CD4-positive, alpha-beta T cell (primary cell): ENCODE results near the gene IFI30. TPM values are rescaled to one million over a fixed set of nuclear protein-coding genes. Genes with fewer than 3 reads are reported as not detected.
A peak's percentile ranks its signal among the peaks of the same experiment; 100 is the strongest.
"Not testable (repeated sequence)": the region's sequence is repeated elsewhere in the genome, so short reads cannot be mapped to it uniquely, and the experiment has no call there.

ENCODE experiments used
- ATAC-seq: fragments of 200-7000 bp; cut with Tn5 transposase; one replicate; pipeline ENCODE4 v1.10.0; 2022; ENCODE audit warnings: mild to moderate bottlenecking; ENCODE audit not compliant: poor library complexity
- CTCF ChIA-PET: fragments of 350-600 bp; sonication (Branson Sonifier 250); formaldehyde crosslinking; loops from one replicate; lab custom pipeline; 2021; ENCODE audit warnings: antibody characterized with exemption, inconsistent platforms; lab: Charles Lee
- POLR2A ChIA-PET: fragments of 350-600 bp; sonication (Branson Sonifier 250); formaldehyde crosslinking; loops from one replicate; lab custom pipeline; 2021; ENCODE audit warnings: antibody characterized with exemption, inconsistent platforms; lab: Charles Lee
- DNase-seq, 14 experiments: peaks; one replicate each; pipeline ENCODE4 v3.0.0-alpha.2; 2013 to 2020; ENCODE audit warnings: mixed read lengths in 2 of 14
- H3K27ac ChIP-seq, 2 donors: one replicate each; pipeline versions ENCODE4 v1.5.1 to v1.7.0; 2013; ENCODE audit warnings: low read length in 2 of 2, low read depth in 1 of 2, mild to moderate bottlenecking in 1 of 2
- H3K27me3 ChIP-seq, 2 experiments: 1 replicate in 1 of 2; 2 replicates in 1 of 2; pipeline versions ENCODE4 v1.6.1 to v1.7.0; 2013; ENCODE audit warnings: low read length in 2 of 2, control low read depth in 1 of 2, mild to moderate bottlenecking in 1 of 2, moderate library complexity in 1 of 2; ENCODE audit not compliant: insufficient read depth in 2 of 2, control insufficient read depth in 1 of 2
- H3K36me3 ChIP-seq: one replicate; pipeline ENCODE4 v1.6.1; 2013; ENCODE audit warnings: low read length, control low read depth; ENCODE audit not compliant: insufficient read depth
- H3K4me1 ChIP-seq: one replicate; pipeline ENCODE4 v1.6.1; 2013; ENCODE audit warnings: low read length, control low read depth; ENCODE audit not compliant: insufficient read depth
- H3K4me3 ChIP-seq: one replicate; pipeline ENCODE4 v1.5.1; 2013; ENCODE audit warnings: mild to moderate bottlenecking, low read length, moderate library complexity
- H3K9me3 ChIP-seq, 2 experiments: 1 replicate in 1 of 2; 2 replicates in 1 of 2; pipeline versions ENCODE4 v1.6.1 to v1.7.0; 2013; ENCODE audit warnings: low read length in 2 of 2, mild to moderate bottlenecking in 2 of 2, control low read depth in 1 of 2, moderate library complexity in 1 of 2; ENCODE audit not compliant: control insufficient read depth in 1 of 2, insufficient read depth in 1 of 2
- H3K27ac Mint-ChIP-seq: one replicate; pipeline ENCODE4 v1.8.0; 2020; ENCODE audit warnings: mixed read lengths
- H3K27me3 Mint-ChIP-seq: one replicate; pipeline ENCODE4 v1.8.0; 2021; ENCODE audit warnings: mixed read lengths
- H3K36me3 Mint-ChIP-seq: one replicate; pipeline ENCODE4 v1.8.0; 2021; ENCODE audit warnings: low read depth, mixed read lengths
- H3K4me1 Mint-ChIP-seq: one replicate; pipeline ENCODE4 v1.8.0; 2021; ENCODE audit warnings: low read depth, mixed read lengths
- H3K4me3 Mint-ChIP-seq: one replicate; pipeline ENCODE4 v1.8.0; 2020; ENCODE audit warnings: mild to moderate bottlenecking, mixed read lengths
- H3K9me3 Mint-ChIP-seq: one replicate; pipeline ENCODE4 v1.8.0; 2020; ENCODE audit warnings: mixed read lengths
- intact Hi-C, 2 experiments: fragments of 100-400 bp; cut with DNase I in 1 of 2; cut with micrococcal nuclease in 1 of 2; formaldehyde crosslinking; loops; one replicate each; pipeline versions ENCODE4 v1.15.1 to v1.9.0; 2023 to 2025; cut with DNase I, micrococcal nuclease
- total RNA-seq, 174 experiments: library from RNA in 2 of 174; stranded (reverse) in 2 of 174; gene quantifications; one replicate each; pipeline ENCODE4 v1.2.3 and lab custom pipeline; 2021 to 2026
- TF ChIP-seq, protein P1 (sequence below): fragments of 200-600 bp; IDR thresholded peaks from one replicate; pipeline ENCODE4 v1.8.0; 2022; ENCODE audit warnings: antibody characterized with exemption, mild to moderate bottlenecking

The IFI30 gene
- total RNA-seq, 2 experiments from 2014 or later = 10.6 to 10.7 TPM

DNA sequence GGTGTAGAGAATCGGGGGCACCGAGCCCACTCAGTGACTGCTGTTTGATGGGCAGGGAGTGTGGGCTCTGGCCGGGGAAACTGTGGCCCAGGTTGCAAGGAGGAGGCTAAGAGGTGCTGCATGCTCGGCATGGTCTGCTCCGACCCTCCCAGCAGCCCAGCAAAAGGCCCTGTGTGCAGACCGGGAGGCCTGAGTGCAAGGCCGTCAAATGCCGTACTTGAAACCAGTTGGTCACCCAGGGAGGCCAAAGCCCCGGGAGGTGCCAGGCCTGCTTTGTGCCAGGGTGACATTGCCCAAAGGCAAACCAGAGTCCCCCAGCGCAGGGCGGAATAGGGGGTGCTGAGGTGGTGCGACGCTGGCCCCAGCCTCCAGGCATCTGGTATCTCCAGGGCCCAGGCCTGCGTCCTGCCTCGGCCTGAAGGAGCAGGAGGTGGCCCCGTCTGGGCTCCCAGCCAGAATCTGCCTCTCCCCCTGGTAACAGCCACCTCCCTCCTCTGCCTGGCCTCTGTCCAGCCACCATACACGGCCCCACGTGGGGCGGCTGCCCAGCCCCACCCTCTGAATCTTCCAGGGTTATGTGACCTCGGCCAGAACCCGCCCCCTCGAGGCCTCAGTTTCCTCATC lies 16.7 kb upstream of the IFI30 start:
- ChIA-PET POLR2A (interaction anchor here (1.0 kb wide), 1 partner anchor 41 kb away, joined by 3 read pairs; no protein-coding TSS in a partner anchor), CTCF (no interaction called here)
- Mint-ChIP-seq H3K27me3 (no peaks in the 10 kb centered on the region), H3K4me1 (peaks cover 30% of the 10 kb centered on the region), H3K4me3 (no peak overlapping the region), H3K27ac (no peak overlapping the region), H3K9me3 (no peaks in the 10 kb centered on the region), H3K36me3 (peaks cover 19% of the 10 kb centered on the region)
- H3K36me3 ChIP-seq = peaks cover 12% of the 10 kb centered on the region
- intact Hi-C loops = no loop called here
- ATAC-seq = no peak
- H3K27ac ChIP-seq = no peak overlapping the region
- peak in 1 of 14 experiments; percentile 36 for DNase-seq
- no peak overlapping the region for H3K4me3 ChIP-seq
- peaks cover 44% of the 10 kb centered on the region for H3K4me1 ChIP-seq
- TF ChIP-seq, protein P1, sequence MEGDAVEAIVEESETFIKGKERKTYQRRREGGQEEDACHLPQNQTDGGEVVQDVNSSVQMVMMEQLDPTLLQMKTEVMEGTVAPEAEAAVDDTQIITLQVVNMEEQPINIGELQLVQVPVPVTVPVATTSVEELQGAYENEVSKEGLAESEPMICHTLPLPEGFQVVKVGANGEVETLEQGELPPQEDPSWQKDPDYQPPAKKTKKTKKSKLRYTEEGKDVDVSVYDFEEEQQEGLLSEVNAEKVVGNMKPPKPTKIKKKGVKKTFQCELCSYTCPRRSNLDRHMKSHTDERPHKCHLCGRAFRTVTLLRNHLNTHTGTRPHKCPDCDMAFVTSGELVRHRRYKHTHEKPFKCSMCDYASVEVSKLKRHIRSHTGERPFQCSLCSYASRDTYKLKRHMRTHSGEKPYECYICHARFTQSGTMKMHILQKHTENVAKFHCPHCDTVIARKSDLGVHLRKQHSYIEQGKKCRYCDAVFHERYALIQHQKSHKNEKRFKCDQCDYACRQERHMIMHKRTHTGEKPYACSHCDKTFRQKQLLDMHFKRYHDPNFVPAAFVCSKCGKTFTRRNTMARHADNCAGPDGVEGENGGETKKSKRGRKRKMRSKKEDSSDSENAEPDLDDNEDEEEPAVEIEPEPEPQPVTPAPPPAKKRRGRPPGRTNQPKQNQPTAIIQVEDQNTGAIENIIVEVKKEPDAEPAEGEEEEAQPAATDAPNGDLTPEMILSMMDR = no peak
- no peaks in the 10 kb centered on the region for H3K9me3 ChIP-seq
- H3K27me3 ChIP-seq = no peaks in the 10 kb centered on the region

DNA sequence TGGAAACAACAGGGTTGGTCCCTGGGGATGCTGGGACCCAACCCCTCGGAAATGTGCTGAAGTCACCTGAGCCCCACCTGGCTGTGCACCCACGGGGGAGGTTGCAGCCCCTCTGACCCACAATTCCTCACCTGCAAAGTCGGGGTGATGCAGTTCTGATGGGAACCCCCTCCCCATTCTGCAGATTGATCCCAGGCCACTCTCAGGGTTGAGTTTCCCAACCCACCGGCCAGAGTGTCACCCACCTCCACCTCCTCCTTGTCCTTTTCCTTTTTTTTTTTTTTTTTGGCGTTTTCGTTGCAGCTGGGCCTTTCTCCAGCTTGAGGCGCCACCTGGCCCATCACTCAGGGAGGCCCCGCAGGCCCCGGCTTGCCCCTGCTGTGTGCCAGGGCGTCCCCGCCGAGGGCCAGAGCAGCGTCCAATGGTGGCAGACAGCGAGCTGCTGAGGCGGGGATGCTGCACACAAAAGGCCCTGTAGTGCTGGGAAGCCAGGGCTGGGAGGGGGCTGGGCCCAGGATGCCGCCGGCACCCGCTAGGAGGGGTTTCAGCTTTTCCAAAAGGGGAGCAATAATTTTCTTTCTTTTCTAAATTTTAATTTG lies 16.0 kb upstream of the IFI30 start:
- Histone ChIP-seq H3K27ac (no peak overlapping the region), H3K27me3 (no peaks in the 10 kb centered on the region), H3K9me3 (no peaks in the 10 kb centered on the region), H3K4me3 (no peak overlapping the region), H3K4me1 (peaks cover 40% of the 10 kb centered on the region), H3K36me3 (peaks cover 17% of the 10 kb centered on the region)
- ATAC-seq (no peak), DNase-seq (peak in 1 of 14 experiments; percentile 24)
- ChIA-PET CTCF (no interaction called here), POLR2A (no interaction called here)
- TF ChIP-seq, protein P1 = no peak
- Mint-ChIP-seq H3K27me3 (no peaks in the 10 kb centered on the region), H3K4me3 (no peak overlapping the region), H3K9me3 (no peaks in the 10 kb centered on the region), H3K36me3 (peaks cover 19% of the 10 kb centered on the region), H3K27ac (no peak overlapping the region), H3K4me1 (peaks cover 25% of the 10 kb centered on the region)
- intact Hi-C loops = no loop called here

DNA sequence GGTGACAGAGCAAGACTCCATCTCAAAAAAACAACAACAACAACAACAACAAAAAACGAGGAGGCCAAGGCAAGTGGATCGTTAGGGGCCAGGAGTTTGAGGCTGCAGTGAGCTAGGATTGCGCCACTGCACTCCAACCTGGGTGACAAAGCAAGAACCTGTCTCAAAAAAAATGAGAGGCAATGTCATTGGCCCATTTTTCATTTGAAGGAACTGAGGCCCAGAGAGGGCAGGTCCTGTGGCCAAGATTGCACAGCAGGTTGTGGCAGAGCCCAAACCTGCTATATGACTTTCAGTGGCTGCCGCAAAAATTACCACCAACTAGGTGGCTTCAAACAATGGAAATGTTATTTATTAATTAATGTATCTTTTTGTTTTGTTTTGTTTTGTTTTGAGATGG lies 15.1 kb upstream of the IFI30 start:
- H3K27ac Mint-ChIP-seq = no peak overlapping the region
- Histone ChIP-seq H3K9me3 (no peaks in the 10 kb centered on the region), H3K36me3 (peaks cover 24% of the 10 kb centered on the region), H3K27me3 (no peaks in the 10 kb centered on the region), H3K4me1 (peaks cover 35% of the 10 kb centered on the region), H3K27ac (no peak overlapping the region), H3K4me3 (no peak overlapping the region)
- intact Hi-C loops = no loop called here
- DNase-seq (no peak), ATAC-seq (no peak)
- CTCF ChIA-PET = no interaction called here
- H3K27me3 Mint-ChIP-seq = no peaks in the 10 kb centered on the region
- H3K4me1 Mint-ChIP-seq = peaks cover 23% of the 10 kb centered on the region
- no peaks in the 10 kb centered on the region for H3K9me3 Mint-ChIP-seq
- TF ChIP-seq, protein P1 = no peak
- peaks cover 20% of the 10 kb centered on the region for H3K36me3 Mint-ChIP-seq
- POLR2A ChIA-PET = no interaction called here
- no peak overlapping the region for H3K4me3 Mint-ChIP-seq

DNA sequence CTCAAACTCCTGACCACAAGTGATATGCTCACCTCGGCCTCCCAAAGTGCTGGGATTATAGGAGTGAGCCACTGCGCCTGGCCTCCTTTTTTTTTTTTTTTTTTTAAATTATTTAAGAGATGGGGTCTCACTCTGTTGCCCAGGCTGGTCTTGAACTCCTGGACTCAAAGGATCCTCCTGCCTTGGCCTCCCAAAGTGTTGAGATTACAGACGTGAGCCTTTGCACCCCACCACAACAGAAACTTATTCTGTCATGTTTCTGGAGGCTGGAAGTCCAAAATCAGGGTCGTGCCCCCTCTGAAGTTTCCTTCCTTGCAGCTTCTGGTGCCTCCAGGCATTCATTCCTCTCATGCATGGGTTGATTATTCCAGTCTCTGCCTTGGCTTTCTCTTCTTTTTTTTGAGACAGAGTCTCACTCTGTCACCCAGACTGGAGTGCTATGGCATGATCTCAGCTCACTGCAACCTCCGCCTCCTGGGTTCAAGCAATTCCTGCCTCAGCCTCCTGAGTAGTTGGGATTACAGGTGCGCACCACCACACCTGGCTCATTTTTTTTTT lies 14.5 kb upstream of the IFI30 start:
- intact Hi-C loops = not testable (repeated sequence)

More for the DNA sequence above, 14.5 kb upstream of the IFI30 start:
- H3K27ac Mint-ChIP-seq, H3K9me3 ChIP-seq, H3K27me3 Mint-ChIP-seq, H3K9me3 Mint-ChIP-seq, DNase-seq, ATAC-seq, H3K27me3 ChIP-seq, H3K4me3 ChIP-seq, H3K4me3 Mint-ChIP-seq, CTCF ChIA-PET, H3K27ac ChIP-seq: not testable (repeated sequence)
- H3K4me1 ChIP-seq = peaks cover 29% of the 10 kb centered on the region
- H3K4me1 Mint-ChIP-seq = peaks cover 19% of the 10 kb centered on the region
- POLR2A ChIA-PET = interaction anchor here (1.5 kb wide), 1 partner anchor 13 kb away, joined by 4 read pairs; no protein-coding TSS in a partner anchor
- H3K36me3 Mint-ChIP-seq = peaks cover 17% of the 10 kb centered on the region
- peaks cover 24% of the 10 kb centered on the region for H3K36me3 ChIP-seq
